ENCODE results near the gene NOP9. TPM values are rescaled to one million over a fixed set of nuclear protein-coding genes. Genes with fewer than 3 reads are reported as not detected.

The NOP9 gene
- total RNA-seq, 1 donor from 2014 or later, result 21.4 TPM

DNA sequence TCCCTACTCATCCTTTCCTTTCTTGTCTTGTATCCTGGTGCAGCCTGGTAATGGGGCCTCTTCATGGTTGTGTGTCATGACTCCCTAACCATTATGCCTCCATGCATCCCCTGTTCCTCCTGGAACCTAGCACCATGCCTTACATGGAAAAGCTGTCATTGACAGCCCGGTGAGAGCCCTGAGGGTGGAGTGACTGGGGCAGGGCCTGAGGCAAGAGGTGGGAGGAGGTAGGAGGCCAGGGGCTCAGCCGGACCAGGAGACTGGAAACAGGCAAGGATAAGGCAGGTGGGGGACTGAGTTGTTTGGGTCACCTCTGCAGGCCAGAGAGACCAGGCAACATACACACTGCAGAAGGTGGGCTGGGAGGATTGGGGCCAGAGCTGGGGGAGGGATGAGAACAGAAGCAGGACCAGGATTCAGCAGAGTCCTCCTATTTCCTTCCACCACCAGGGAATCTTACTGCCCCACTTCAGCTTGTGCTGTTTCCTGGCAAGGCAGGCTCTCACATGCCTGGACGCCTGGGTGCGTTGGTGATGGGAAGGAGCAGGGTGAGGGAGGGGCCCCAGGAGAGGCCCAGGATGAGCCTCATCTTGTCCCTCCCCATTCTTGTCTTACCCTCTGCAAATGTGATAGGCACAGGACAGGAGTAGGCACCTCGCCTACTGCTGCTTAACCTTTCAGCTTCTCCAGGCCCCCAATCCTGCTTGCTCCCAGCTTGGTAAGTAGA lies 10.1 kb downstream of the NOP9 start, which contains the start of gene LTB4R2:
TSS of gene LTB4R2 (plus strand) at position 603 of the 727 bp plus-strand sequence. CDS start 525 bp downstream, outside the sequence.
- DNase-seq, result no peak
- Histone ChIP-seq H3K4me1 (peaks cover 55% of the 10 kb centered on the region), H3K36me3 (peaks cover 27% of the 10 kb centered on the region), H3K4me3 (peak within 1 kb of the TSS; percentile 58), H3K9me3 (no peaks in the 10 kb centered on the region), H3K27me3 (no peaks in the 10 kb centered on the region), H3K27ac (peak within 1 kb of the TSS; percentile 90)
- ATAC-seq, result no peak
- intact Hi-C loops (cut with DNase I), result no loop called here
- TF ChIP-seq, protein P1, sequence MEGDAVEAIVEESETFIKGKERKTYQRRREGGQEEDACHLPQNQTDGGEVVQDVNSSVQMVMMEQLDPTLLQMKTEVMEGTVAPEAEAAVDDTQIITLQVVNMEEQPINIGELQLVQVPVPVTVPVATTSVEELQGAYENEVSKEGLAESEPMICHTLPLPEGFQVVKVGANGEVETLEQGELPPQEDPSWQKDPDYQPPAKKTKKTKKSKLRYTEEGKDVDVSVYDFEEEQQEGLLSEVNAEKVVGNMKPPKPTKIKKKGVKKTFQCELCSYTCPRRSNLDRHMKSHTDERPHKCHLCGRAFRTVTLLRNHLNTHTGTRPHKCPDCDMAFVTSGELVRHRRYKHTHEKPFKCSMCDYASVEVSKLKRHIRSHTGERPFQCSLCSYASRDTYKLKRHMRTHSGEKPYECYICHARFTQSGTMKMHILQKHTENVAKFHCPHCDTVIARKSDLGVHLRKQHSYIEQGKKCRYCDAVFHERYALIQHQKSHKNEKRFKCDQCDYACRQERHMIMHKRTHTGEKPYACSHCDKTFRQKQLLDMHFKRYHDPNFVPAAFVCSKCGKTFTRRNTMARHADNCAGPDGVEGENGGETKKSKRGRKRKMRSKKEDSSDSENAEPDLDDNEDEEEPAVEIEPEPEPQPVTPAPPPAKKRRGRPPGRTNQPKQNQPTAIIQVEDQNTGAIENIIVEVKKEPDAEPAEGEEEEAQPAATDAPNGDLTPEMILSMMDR (IDR thresholded peaks at IDR 0.05), result no peak

DNA sequence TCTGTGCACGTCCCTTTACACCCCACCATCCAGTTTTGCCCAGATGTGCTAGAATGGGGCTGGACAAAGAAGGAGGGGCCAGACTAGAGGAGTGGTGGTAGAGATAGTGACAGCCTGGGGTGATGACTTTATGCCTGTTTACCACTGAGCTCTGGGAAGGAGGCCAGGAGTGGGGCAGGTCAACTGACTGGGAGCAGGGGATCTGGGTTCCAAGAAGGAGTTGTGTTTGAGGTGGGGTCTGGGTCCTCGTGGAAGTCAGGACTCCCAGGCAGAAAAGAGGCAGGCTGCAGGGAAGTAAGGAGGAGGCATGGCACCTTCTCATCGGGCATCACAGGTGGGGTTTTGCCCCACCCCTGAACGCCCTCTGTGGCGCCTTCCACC lies 10.6 kb downstream of the NOP9 start:
- no peak for DNase-seq
- no peak for ATAC-seq
- H3K4me1 ChIP-seq, result peaks cover 61% of the 10 kb centered on the region
- peak overlapping the region; percentile 58 for H3K4me3 ChIP-seq
- H3K9me3 ChIP-seq, result no peaks in the 10 kb centered on the region
- no peaks in the 10 kb centered on the region for H3K27me3 ChIP-seq
- TF ChIP-seq, protein P1 (IDR thresholded peaks at IDR 0.05), result no peak
- intact Hi-C loops (cut with DNase I), result no loop called here
- H3K27ac ChIP-seq, result peak overlapping the region; percentile 90
- H3K36me3 ChIP-seq, result peaks cover 21% of the 10 kb centered on the region

DNA sequence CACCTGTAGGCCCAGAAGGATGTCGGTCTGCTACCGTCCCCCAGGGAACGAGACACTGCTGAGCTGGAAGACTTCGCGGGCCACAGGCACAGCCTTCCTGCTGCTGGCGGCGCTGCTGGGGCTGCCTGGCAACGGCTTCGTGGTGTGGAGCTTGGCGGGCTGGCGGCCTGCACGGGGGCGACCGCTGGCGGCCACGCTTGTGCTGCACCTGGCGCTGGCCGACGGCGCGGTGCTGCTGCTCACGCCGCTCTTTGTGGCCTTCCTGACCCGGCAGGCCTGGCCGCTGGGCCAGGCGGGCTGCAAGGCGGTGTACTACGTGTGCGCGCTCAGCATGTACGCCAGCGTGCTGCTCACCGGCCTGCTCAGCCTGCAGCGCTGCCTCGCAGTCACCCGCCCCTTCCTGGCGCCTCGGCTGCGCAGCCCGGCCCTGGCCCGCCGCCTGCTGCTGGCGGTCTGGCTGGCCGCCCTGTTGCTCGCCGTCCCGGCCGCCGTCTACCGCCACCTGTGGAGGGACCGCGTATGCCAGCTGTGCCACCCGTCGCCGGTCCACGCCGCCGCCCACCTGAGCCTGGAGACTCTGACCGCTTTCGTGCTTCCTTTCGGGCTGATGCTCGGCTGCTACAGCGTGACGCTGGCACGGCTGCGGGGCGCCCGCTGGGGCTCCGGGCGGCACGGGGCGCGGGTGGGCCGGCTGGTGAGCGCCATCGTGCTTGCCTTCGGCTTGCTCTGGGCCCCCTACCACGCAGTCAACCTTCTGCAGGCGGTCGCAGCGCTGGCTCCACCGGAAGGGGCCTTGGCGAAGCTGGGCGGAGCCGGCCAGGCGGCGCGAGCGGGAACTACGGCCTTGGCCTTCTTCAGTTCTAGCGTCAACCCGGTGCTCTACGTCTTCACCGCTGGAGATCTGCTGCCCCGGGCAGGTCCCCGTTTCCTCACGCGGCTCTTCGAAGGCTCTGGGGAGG lies 11.3 kb downstream of the NOP9 start, which contains the start of gene LTB4R:
TSS of gene LTB4R (plus strand) at position 857 of the 959 bp plus-strand sequence. CDS start 4,150 bp downstream, outside the sequence.
- peak within 1 kb of the TSS; percentile 90 for H3K27ac ChIP-seq
- H3K27me3 ChIP-seq, result peaks cover 1% of the 10 kb centered on the region
- no peaks in the 10 kb centered on the region for H3K9me3 ChIP-seq
- DNase-seq (peak; percentile 90), ATAC-seq (peak; percentile 83)
- peaks cover 14% of the 10 kb centered on the region for H3K36me3 ChIP-seq
- TF ChIP-seq, protein P1 (IDR thresholded peaks at IDR 0.05), result peak; percentile 46
- H3K4me1 ChIP-seq, result peaks cover 68% of the 10 kb centered on the region
- H3K4me3 ChIP-seq, result peak within 1 kb of the TSS; percentile 58
- intact Hi-C loops (cut with DNase I), result no loop called here

DNA sequence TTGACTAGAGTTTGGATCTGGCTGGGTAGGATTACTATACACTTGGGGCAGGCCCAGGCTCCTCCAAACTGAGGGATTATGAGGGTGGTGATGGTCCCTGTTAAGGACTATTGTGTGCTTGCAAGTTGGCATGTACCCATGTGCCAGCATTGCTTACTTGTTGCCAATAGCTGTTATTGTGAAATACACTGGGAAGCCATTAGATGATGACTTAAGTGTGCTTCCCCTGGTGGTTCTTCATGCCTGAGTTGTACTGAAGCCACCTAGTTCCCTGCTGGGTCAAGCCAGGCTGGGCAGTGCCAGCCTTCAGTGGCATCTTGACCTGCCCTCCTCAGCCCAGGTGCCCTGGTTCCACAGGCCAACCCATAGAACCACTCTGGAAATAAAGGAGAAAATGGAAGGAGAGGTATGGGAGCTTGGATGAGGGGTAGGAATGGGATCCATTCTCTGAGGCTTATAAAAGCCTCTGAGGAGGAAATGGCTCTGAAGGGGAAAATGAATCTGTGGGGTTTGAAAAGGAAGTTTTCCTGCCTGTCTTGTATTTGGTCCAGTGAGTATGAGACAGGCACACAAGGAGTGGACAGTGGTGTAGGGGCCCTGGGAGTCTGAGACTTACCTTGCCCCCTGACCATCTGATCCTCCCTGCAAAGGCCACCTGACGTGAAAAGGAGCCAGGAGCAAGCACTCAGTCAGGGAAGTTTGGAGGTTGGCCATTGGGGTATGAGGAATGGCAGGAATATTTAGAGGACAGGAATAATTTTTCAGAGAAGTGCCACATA lies 12.4 kb downstream of the NOP9 start:
- Histone ChIP-seq H3K4me3 (peak overlapping the region; percentile 58), H3K36me3 (peaks cover 4% of the 10 kb centered on the region), H3K4me1 (peaks cover 79% of the 10 kb centered on the region), H3K9me3 (no peaks in the 10 kb centered on the region), H3K27ac (peak overlapping the region; percentile 90), H3K27me3 (peaks cover 9% of the 10 kb centered on the region)
- intact Hi-C loops (cut with DNase I), result no loop called here
- DNase-seq (no peak), ATAC-seq (peak; percentile 1)
- TF ChIP-seq, protein P1 (IDR thresholded peaks at IDR 0.05), result no peak
